Activated T-cell treated with anti-CD3 and anti-CD28 coated beads for 1 hour (primary cell): ENCODE measurements around the gene TMEM109.

ENCODE experiments used
- DNase-seq: peaks from one replicate; pipeline ENCODE4 v3.0.0-alpha.2; 2020; ENCODE audit warnings: low read depth

TMEM109 gene

GRCh38 chr11:60970890-60971289 lies 56.9 kb downstream of the TMEM109 start:
- no peak for DNase-seq

DNA sequence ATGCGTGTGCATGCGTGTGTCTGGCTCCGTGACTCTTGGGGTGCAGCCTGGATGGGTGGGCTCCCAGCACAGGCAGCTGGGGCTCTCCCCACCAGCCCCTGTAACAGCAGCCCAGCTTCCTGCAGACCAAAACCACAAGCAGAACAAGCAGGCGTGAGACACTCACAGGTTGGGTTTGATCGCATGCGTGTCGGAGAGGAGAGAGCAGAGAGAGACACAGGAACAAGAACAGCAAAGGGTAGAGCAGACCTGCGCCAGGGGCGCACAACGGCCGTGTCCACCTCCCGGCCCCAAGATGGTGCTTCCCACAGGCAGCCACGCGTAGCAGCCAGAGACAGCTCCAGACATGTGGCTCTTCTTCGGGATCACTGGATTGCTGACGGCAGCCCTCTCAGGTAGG lies 57.6 kb downstream of the TMEM109 start, which contains the start of gene CD6:
Gene CD6, plus strand, starts transcription at position 161 of the 400 bp plus-strand sequence. Its CDS starts 186 bp downstream, at position 347.
- DNase-seq, result peak; percentile 42

DNA sequence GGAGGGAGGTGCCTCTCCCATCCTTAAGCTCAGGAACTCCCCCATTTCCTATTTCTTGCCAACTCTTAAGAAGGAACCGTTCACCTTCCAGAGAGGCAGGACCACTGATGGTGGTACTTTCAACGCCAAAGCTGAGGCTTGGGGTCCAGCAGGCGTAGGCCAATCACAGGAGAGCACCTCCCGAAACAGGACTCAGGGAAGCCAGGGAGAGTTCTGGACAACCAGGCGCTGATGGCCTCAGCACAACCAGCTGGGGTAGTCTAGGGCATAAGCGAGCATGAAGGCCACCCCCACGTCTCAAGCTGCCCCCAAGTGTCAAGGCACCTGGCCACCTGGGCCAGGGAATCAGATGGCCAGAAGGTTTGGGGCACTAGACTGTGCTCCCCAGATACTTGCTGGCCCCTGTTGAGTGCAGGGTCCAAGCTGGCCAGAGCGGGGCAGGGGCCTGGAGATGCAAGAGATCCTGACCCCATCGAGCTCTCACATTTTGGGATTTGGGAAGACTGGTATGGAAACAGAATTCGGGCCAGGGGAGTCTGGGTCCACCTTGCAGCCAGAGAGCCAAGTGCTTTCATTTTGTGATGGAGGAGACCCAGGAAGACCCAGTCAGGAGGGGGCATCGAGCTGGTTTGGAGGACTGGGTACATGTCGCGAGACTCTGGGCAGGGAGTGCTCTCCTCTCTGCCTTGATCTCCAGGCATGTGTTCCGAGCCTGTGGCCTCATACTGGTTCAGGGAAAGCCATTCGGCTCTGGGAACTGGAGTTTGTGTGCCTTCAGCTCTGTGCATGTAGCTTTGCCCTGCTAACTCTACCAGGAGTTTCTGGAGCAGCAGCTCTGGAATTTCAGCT lies 58.4 kb downstream of the TMEM109 start:
- no peak for DNase-seq
